Mesenchymal stem cell (in vitro differentiated cells and primary cell): ENCODE measurements around the gene ZSCAN22.

Experiments used
- DNase-seq: peaks from one replicate; pipeline ENCODE4 v3.0.0-alpha.2; 2013
- H2AFZ ChIP-seq: one replicate; pipeline ENCODE4 v1.6.1; 2013; ENCODE audit warnings: low read depth, mild to moderate bottlenecking, control low read depth, inconsistent platforms, low read length, moderate library complexity
- H2AK5ac ChIP-seq: 2 replicates; pipeline ENCODE4 v1.6.1; 2013; ENCODE audit warnings: low read length, moderate library complexity, mild to moderate bottlenecking, inconsistent platforms; ENCODE audit not compliant: severe bottlenecking
- H2BK120ac ChIP-seq: one replicate; pipeline ENCODE4 v1.6.1; 2013; ENCODE audit warnings: low read depth, mild to moderate bottlenecking, inconsistent platforms, low read length, moderate library complexity
- H2BK12ac ChIP-seq, 2 experiments: one replicate each; pipeline ENCODE4 v1.6.1; 2013; ENCODE audit warnings: inconsistent platforms in 2 of 2, low read length in 2 of 2, mild to moderate bottlenecking in 2 of 2, moderate library complexity in 2 of 2, control low read depth in 1 of 2
- H2BK15ac ChIP-seq: one replicate; pipeline ENCODE4 v1.6.1; 2013; ENCODE audit warnings: mild to moderate bottlenecking, low read depth, inconsistent platforms; ENCODE audit not compliant: poor library complexity, severe bottlenecking
- H2BK5ac ChIP-seq: 2 replicates; pipeline ENCODE4 v1.6.1; 2013; ENCODE audit warnings: low read depth, mild to moderate bottlenecking, low read length, control low read depth, inconsistent platforms; ENCODE audit not compliant: poor library complexity, severe bottlenecking
- H3K14ac ChIP-seq, 2 experiments: one replicate each; pipeline ENCODE4 v1.6.1; 2013; ENCODE audit warnings: inconsistent platforms in 2 of 2, low read length in 2 of 2, control low read depth in 1 of 2, mild to moderate bottlenecking in 1 of 2, moderate library complexity in 1 of 2
- H3K18ac ChIP-seq, 2 experiments: one replicate each; pipeline ENCODE4 v1.6.1; 2013; ENCODE audit warnings: inconsistent platforms in 2 of 2, low read length in 2 of 2, control low read depth in 1 of 2, low read depth in 1 of 2, mild to moderate bottlenecking in 1 of 2
- H3K23ac ChIP-seq, 2 experiments: one replicate each; pipeline ENCODE4 v1.6.1; 2013; ENCODE audit warnings: inconsistent platforms in 2 of 2, low read length in 2 of 2, mild to moderate bottlenecking in 2 of 2, moderate library complexity in 2 of 2, control low read depth in 1 of 2
- H3K27ac ChIP-seq: 2 replicates; pipeline ENCODE4 v1.5.1; 2013; ENCODE audit warnings: mild to moderate bottlenecking, moderate library complexity, low read length, control low read depth, inconsistent platforms; ENCODE audit not compliant: poor library complexity, severe bottlenecking
- H3K27me3 ChIP-seq, 2 experiments: 2 replicates each; pipeline versions ENCODE4 v1.6.1 to v1.7.0; 2013; ENCODE audit warnings: low read length in 2 of 2, mild to moderate bottlenecking in 2 of 2, moderate library complexity in 2 of 2, control low read depth in 1 of 2, inconsistent platforms in 1 of 2; ENCODE audit not compliant: control insufficient read depth in 1 of 2, insufficient read depth in 1 of 2
- H3K36me3 ChIP-seq, 2 experiments: 2 replicates each; pipeline versions ENCODE4 v1.6.1 to v1.7.0; 2013; ENCODE audit warnings: low read length in 2 of 2, control low read depth in 1 of 2, inconsistent platforms in 1 of 2, low read depth in 1 of 2, mild to moderate bottlenecking in 1 of 2; ENCODE audit not compliant: insufficient read depth in 2 of 2, control insufficient read depth in 1 of 2
- H3K4ac ChIP-seq, 2 experiments: one replicate each; pipeline ENCODE4 v1.6.1; 2013; ENCODE audit warnings: inconsistent platforms in 2 of 2, low read length in 2 of 2, mild to moderate bottlenecking in 2 of 2, moderate library complexity in 2 of 2, control low read depth in 1 of 2, low read depth in 1 of 2
- H3K4me1 ChIP-seq: 2 replicates; pipeline ENCODE4 v1.6.1; 2013; ENCODE audit warnings: low read depth, low read length, control low read depth; ENCODE audit not compliant: control insufficient read depth, insufficient read depth
- H3K4me2 ChIP-seq: 2 replicates; pipeline ENCODE4 v1.6.1; 2013; ENCODE audit warnings: low read length, mild to moderate bottlenecking, inconsistent platforms; ENCODE audit not compliant: poor library complexity, severe bottlenecking
- H3K4me3 ChIP-seq, 2 experiments: 2 replicates each; pipeline versions ENCODE4 v1.5.1 to v1.7.0; 2013; ENCODE audit warnings: low read length in 2 of 2, mild to moderate bottlenecking in 2 of 2, control low read depth in 1 of 2, low read depth in 1 of 2; ENCODE audit not compliant: insufficient read depth in 1 of 2
- H3K79me1 ChIP-seq: replicated peaks from 2 replicates; pipeline ENCODE4 v1.6.1; 2013; ENCODE audit warnings: mild to moderate bottlenecking, control low read depth, low read length, inconsistent platforms; ENCODE audit not compliant: poor library complexity, severe bottlenecking
- H3K9ac ChIP-seq: 2 replicates; pipeline ENCODE4 v1.7.0; 2013; ENCODE audit warnings: mild to moderate bottlenecking, low read length, moderate library complexity
- H3K9me3 ChIP-seq: 2 replicates; pipeline ENCODE4 v1.7.0; 2013; ENCODE audit warnings: mild to moderate bottlenecking, low read length; ENCODE audit not compliant: control insufficient read depth
- H4K8ac ChIP-seq: one replicate; pipeline ENCODE4 v1.6.1; 2013; ENCODE audit warnings: inconsistent platforms, mild to moderate bottlenecking, low read length, moderate library complexity
- H4K91ac ChIP-seq: one replicate; pipeline ENCODE4 v1.6.1; 2013; ENCODE audit warnings: mild to moderate bottlenecking, low read length, inconsistent platforms
- WGBS: methylation state at CpG from one replicate; pipeline ENCODE4 v1.1.7; 2013; ENCODE audit warnings: mixed read lengths; 5-methylcytosine and 5-hydroxymethylcytosine counted together

ZSCAN22 gene

DNA sequence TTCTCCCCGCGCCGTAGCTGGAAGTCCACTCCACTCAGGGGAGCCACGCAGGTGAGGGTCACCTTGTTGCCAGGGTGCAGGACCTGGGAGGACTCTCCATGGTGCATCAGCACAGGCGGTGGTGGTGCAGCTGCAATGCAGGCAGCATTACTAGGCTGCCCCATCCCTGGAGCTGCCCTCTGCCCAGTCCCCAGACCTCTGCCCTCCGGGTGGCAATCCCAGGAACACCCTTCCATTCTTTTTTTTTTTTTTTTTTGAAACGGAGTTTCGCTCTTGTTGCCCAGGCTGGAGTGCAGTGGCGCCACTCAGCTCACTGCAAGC is 24.7 kb downstream of the ZSCAN22 start:
- Histone ChIP-seq H3K9ac (no peak overlapping the region), H2AFZ (no peak overlapping the region), H2BK15ac (no peak overlapping the region), H3K9me3 (no peaks in the 10 kb centered on the region), H4K8ac (no peak overlapping the region), H3K4me3 (no peak overlapping the region), H4K91ac (peak overlapping the region; percentile 47), H3K18ac (no peak overlapping the region), H2AK5ac (no peak overlapping the region), H3K23ac (no peak overlapping the region), H3K36me3 (peaks cover 13 to 55% of the 10 kb centered on the region in 2 experiments), H3K27me3 (peaks cover 0 to 12% of the 10 kb centered on the region in 2 experiments), H3K4me1 (peaks cover 1% of the 10 kb centered on the region), H3K79me1 (peaks cover 33% of the 10 kb centered on the region), H3K27ac (no peak overlapping the region), H3K14ac (no peak overlapping the region), H2BK120ac (no peak overlapping the region), H2BK5ac (no peak overlapping the region), H3K4ac (no peak overlapping the region), H2BK12ac (no peak overlapping the region), H3K4me2 (no peak overlapping the region)
- DNase-seq = no peak
- 97% methylated on average over 7 of the region's 9 CpGs for WGBS

GRCh38 chr19:58351990-58352755 is 25.4 kb downstream of the ZSCAN22 start:
- peaks cover 32% of the 10 kb centered on the region for H3K79me1 ChIP-seq
- H3K18ac ChIP-seq = no peak overlapping the region
- peaks cover 0 to 18% of the 10 kb centered on the region in 2 experiments for H3K27me3 ChIP-seq
- H3K4me1 ChIP-seq = no peaks in the 10 kb centered on the region
- no peak overlapping the region for H3K14ac ChIP-seq
- 93% methylated on average over 20 of the region's 23 CpGs for WGBS
- no peak overlapping the region for H3K23ac ChIP-seq
- H2AK5ac ChIP-seq = no peak overlapping the region
- H3K9me3 ChIP-seq = no peaks in the 10 kb centered on the region
- H4K8ac ChIP-seq = no peak overlapping the region
- no peak overlapping the region for H3K4ac ChIP-seq
- H3K9ac ChIP-seq = no peak overlapping the region
- no peak overlapping the region for H4K91ac ChIP-seq
- H2AFZ ChIP-seq = no peak overlapping the region
- peaks cover 13 to 61% of the 10 kb centered on the region in 2 experiments for H3K36me3 ChIP-seq
- no peak overlapping the region for H2BK15ac ChIP-seq
- H3K27ac ChIP-seq = no peak overlapping the region
- H2BK5ac ChIP-seq = no peak overlapping the region
- no peak for DNase-seq
- no peak overlapping the region for H3K4me2 ChIP-seq
- no peak overlapping the region for H2BK120ac ChIP-seq
- H2BK12ac ChIP-seq = no peak overlapping the region
- no peak overlapping the region for H3K4me3 ChIP-seq

DNA sequence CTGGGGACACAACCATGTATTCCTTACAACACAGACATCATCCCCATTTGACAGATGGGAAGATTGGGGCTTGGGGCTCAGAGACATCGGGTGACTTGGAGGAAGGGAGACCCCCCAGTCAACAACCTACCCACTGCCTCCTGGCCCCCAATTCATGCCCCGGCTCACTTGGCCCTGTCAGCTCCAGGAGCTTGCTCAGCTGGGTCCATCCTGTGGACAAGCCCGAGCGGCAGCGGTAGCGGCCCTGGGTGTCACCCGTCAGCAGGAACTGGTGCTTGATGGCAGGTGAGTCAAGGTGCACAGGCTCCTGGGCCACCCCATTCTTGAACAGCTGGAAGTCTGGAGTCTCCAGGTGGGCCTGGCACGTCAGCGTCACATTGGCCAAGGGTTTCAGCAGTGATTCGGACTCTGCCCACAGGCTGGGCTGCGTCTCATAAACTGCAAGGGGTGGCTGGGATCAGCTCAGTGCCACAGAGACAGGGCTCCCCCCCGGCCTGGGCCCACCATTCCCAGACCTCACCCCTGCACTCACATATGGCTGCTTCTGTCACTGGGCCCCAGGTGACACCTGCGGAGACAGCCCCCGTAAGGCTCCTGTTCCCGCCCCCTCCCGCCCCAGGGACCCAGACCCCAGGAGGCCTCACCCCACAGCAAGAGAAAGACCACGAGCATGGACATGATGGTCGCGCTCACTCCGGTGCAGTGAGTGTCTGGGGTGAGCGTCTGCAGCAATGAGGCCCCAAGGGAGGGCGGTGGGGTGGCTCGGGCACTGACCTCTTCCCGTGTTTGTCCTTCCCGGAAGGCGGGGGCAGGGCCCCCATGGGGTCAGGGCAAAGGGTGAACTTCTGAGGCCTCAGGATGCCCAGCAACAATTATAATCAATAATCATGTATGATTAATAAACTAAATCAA is 26.2 kb downstream of the ZSCAN22 start, which contains the start of gene A1BG:
Gene A1BG, minus strand, starts transcription at position 733 of the 912 bp plus-strand sequence. Its CDS starts 55 bp downstream, at position 678.
- Histone ChIP-seq H3K23ac (no peak within 1 kb of the TSS), H3K4me3 (no peak within 1 kb of the TSS), H4K91ac (no peak within 1 kb of the TSS), H2BK12ac (no peak within 1 kb of the TSS), H2BK15ac (no peak within 1 kb of the TSS), H3K36me3 (peaks cover 13 to 61% of the 10 kb centered on the region in 2 experiments), H2AK5ac (no peak within 1 kb of the TSS), H3K79me1 (peaks cover 32% of the 10 kb centered on the region), H3K27me3 (peaks cover 0 to 23% of the 10 kb centered on the region in 2 experiments), H3K4me2 (no peak within 1 kb of the TSS), H4K8ac (no peak within 1 kb of the TSS), H3K18ac (no peak within 1 kb of the TSS), H3K27ac (no peak within 1 kb of the TSS), H3K4ac (no peak within 1 kb of the TSS), H3K14ac (no peak within 1 kb of the TSS), H2AFZ (no peak within 1 kb of the TSS), H3K4me1 (peaks cover 3% of the 10 kb centered on the region), H2BK120ac (no peak within 1 kb of the TSS), H3K9ac (no peak within 1 kb of the TSS), H2BK5ac (no peak within 1 kb of the TSS), H3K9me3 (no peaks in the 10 kb centered on the region)
- no peak for DNase-seq
- 95% methylated on average over 22 of the region's 26 CpGs for WGBS
